Measurements from ENCODE around the gene GDF7. TPM values are rescaled to one million over a fixed set of nuclear protein-coding genes. Genes with fewer than 3 reads are reported as not detected.
A peak's percentile ranks its signal among the peaks of the same experiment; 100 is the strongest.

Gene GDF7
- total RNA-seq, 1 experiment from 2014 or later = 0.04 TPM

- peak; percentile 55 for DNase-seq
- H2AFZ ChIP-seq (ENCODE audit: low read length) = no peak overlapping the region
These were observed 3.5 kb downstream of the GDF7 start for GRCh38 chr2:20670315-20671035.

More at GRCh38 chr2:20670315-20671035, 3.5 kb downstream of the GDF7 start:
- Histone ChIP-seq H3K79me2 (ENCODE audit: insufficient read depth, low read length) (no peaks in the 10 kb centered on the region), H4K5ac (ENCODE audit: insufficient read length, low read depth, low read length) (no peak overlapping the region), H3K23me2 (ENCODE audit: insufficient read length, low read depth, low read length, poor library complexity, severe bottlenecking) (peaks cover 17% of the 10 kb centered on the region), H3K9me3 (ENCODE audit: control insufficient read depth, low read depth, low read length) (no peaks in the 10 kb centered on the region), H3K4ac (ENCODE audit: low read depth, low read length) (no peak overlapping the region), H4K20me1 (ENCODE audit: control insufficient read depth, insufficient read depth, insufficient read length) (no peaks in the 10 kb centered on the region), H2BK12ac (ENCODE audit: insufficient read length, low read depth, low read length) (no peak overlapping the region), H4K8ac (replicated peaks; ENCODE audit: insufficient read length, low read depth, low read length) (no peak overlapping the region), H3T11ph (ENCODE audit: low read length) (no peak overlapping the region), H2BK15ac (ENCODE audit: low read depth, low read length) (no peak overlapping the region), H3K79me1 (ENCODE audit: insufficient read depth, low read depth, low read length, poor library complexity, severe bottlenecking) (no peaks in the 10 kb centered on the region), H3K18ac (ENCODE audit: insufficient read length, low read depth, low read length) (no peak overlapping the region), H3K9ac (ENCODE audit: extremely low read depth, insufficient read length, low read length) (no peak overlapping the region), H4K91ac (ENCODE audit: insufficient read length, low read depth, low read length) (no peak overlapping the region), H3K27ac (ENCODE audit: insufficient read length, low read depth, low read length) (no peak overlapping the region), H2BK20ac (ENCODE audit: low read depth, low read length, poor library complexity, severe bottlenecking) (no peak overlapping the region), H2BK5ac (ENCODE audit: insufficient read length, low read length) (no peak overlapping the region), H2AK5ac (ENCODE audit: insufficient read length, low read length) (no peak overlapping the region), H3K56ac (ENCODE audit: insufficient read length, low read depth, low read length) (no peak overlapping the region), H2BK120ac (ENCODE audit: low read depth, low read length, poor library complexity, severe bottlenecking) (no peak overlapping the region), H3K4me2 (ENCODE audit: insufficient read depth, insufficient read length, low read length) (peak overlapping the region; percentile 56), H3K4me1 (ENCODE audit: insufficient read depth, low read length) (peaks cover 4% of the 10 kb centered on the region; the same call in 1 of the 2 replicates), H3K14ac (ENCODE audit: insufficient read depth, low read length) (no peak overlapping the region; the same call in 1 of the 2 replicates), H3K23ac (ENCODE audit: insufficient read length, low read depth, low read length) (no peak overlapping the region), H3K27me3 (ENCODE audit: insufficient read depth, low read length) (peaks cover 75% of the 10 kb centered on the region)
- no CpG with 5 or more reads among the region's 83 CpGs for WGBS (ENCODE audit: extremely low coverage, insufficient read length, low lambda C conversion rate)
- H3K36me3 Mint-ChIP-seq (ENCODE audit: insufficient read depth in 1 of 3, low read depth in 3 of 3) = peaks cover 0 to 2% (median 0%) of the 10 kb centered on the region in 3 experiments; a peak in 1 of 7 replicates
- peak overlapping the region; percentile 15 to 40; a peak in 2 of 5 replicates for H3K4me3 Mint-ChIP-seq
- H3K27me3 Mint-ChIP-seq (ENCODE audit: low read depth) = peaks cover 96% of the 10 kb centered on the region
- no peak overlapping the region for H3K27ac Mint-ChIP-seq
- peaks cover 2 to 3% of the 10 kb centered on the region in 2 experiments; a peak in 1 of 5 replicates for H3K9me3 Mint-ChIP-seq
- TF ChIP-seq CTCF (conservative IDR thresholded peaks at IDR 0.05) = no peak
- peaks cover 34 to 67% of the 10 kb centered on the region in 2 experiments for H3K4me1 Mint-ChIP-seq

All from H9 (cell line).